ENCODE data around the gene LURAP1L.
A peak's percentile ranks its signal among the peaks of the same experiment; 100 is the strongest.

The LURAP1L gene

DNA sequence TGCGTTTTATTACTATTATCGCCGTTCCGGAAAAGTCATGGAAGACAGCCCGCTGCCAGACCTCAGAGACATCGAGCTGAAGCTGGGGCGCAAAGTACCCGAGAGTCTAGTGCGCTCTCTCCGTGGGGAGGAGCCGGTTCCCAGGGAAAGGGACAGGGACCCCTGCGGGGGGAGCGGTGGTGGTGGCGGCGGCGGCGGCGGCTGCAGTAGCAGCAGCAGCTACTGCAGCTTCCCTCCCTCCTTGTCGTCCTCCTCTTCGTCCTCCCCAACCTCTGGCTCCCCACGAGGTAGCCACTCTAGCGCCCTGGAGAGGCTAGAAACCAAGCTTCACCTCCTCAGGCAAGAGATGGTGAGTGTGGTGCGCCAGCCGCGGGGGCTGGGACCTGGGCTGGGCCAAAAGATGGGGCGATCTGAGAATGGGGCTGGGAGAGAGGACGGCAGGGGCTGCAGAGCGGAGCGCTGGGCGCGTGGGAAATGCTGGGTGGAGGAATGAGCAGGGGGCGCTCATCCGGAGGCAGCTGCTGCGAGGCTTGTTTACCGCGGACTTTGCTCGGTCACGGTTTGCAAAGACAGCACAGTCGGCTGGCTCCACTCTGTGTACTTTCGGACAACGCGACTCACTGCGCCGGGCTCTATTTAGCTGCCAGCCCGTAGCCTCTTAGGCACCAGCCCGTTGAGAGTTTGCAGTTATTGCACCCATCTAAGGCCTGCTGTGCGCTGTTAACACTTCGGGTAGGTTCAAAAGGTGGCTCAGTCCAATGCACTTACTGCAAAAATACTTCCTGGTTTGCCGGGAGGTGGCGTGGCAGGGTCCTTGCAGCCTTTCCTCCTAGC is 1.1 kb downstream of the LURAP1L start (continued):
- TF ChIP-seq ZNF580 (tag by site-specific recombination; IDR thresholded peaks at IDR 0.05) (peak; percentile 73; the same call in 1 of the 2 replicates), ZNF24 (tag by site-specific recombination; IDR thresholded peaks at IDR 0.05) (no peak), ZBTB48 (tag by site-specific recombination; IDR thresholded peaks at IDR 0.05) (no peak), KLF16 (tag by site-specific recombination; IDR thresholded peaks at IDR 0.05) (0 out of 2 replicates have a peak, but pooled peaks have one; percentile 29), ZNF791 (tag by site-specific recombination; IDR thresholded peaks at IDR 0.05) (no peak), ZBTB26 (tag by site-specific recombination; optimal IDR thresholded peaks at IDR 0.05) (peak; percentile 40), ZFHX2 (tag by site-specific recombination; conservative IDR thresholded peaks at IDR 0.05) (peak; percentile 46), ZBTB20 (tag by site-specific recombination; IDR thresholded peaks at IDR 0.05) (peak; percentile 34; the same call in 1 of the 2 replicates), HOXD13 (CRISPR knock-in tag; IDR thresholded peaks at IDR 0.05; ENCODE audit: borderline replicate concordance) (no peak), ZNF394 (tag by site-specific recombination; IDR thresholded peaks at IDR 0.05; ENCODE audit: borderline replicate concordance) (no peak; the same call in 1 of the 2 replicates), ZEB2 (tag by site-specific recombination; IDR thresholded peaks at IDR 0.05) (0 out of 2 replicates have a peak, but pooled peaks have one; percentile 36), OSR2 (tag by site-specific recombination; IDR thresholded peaks at IDR 0.05) (peak; percentile 62), ZNF391 (tag by site-specific recombination; IDR thresholded peaks at IDR 0.05; ENCODE audit: borderline replicate concordance, low read depth) (no peak), ZBTB17 (tag by site-specific recombination; IDR thresholded peaks at IDR 0.05) (peak; percentile 23; the same call in 1 of the 2 replicates), ZFP69B (tag by site-specific recombination; IDR thresholded peaks at IDR 0.05) (no peak), ZNF558 (tag by site-specific recombination; IDR thresholded peaks at IDR 0.05) (no peak), PRDM10 (tag by site-specific recombination; IDR thresholded peaks at IDR 0.05) (peak; percentile 92), ZFP41 (tag by site-specific recombination; IDR thresholded peaks at IDR 0.05; ENCODE audit: borderline replicate concordance) (no peak), ZNF658 (tag by site-specific recombination; IDR thresholded peaks at IDR 0.05) (no peak), SP7 (tag by site-specific recombination; IDR thresholded peaks at IDR 0.05) (peak; percentile 34; the same call in 1 of the 2 replicates)
- TF ChIP-seq, protein P1, sequence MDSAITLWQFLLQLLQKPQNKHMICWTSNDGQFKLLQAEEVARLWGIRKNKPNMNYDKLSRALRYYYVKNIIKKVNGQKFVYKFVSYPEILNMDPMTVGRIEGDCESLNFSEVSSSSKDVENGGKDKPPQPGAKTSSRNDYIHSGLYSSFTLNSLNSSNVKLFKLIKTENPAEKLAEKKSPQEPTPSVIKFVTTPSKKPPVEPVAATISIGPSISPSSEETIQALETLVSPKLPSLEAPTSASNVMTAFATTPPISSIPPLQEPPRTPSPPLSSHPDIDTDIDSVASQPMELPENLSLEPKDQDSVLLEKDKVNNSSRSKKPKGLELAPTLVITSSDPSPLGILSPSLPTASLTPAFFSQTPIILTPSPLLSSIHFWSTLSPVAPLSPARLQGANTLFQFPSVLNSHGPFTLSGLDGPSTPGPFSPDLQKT (IDR thresholded peaks at IDR 0.05; ENCODE audit: borderline replicate concordance, low read depth, low read length), result no peak
